Large intestine (tissue), 3 donors: ENCODE data around the gene PARD3. TPM values are rescaled to one million over a fixed set of nuclear protein-coding genes. Genes with fewer than 3 reads are reported as not detected.
"Not testable (repeated sequence)": the region's sequence is repeated elsewhere in the genome, so short reads cannot be mapped to it uniquely, and the experiment has no call there.

Experiments
- DNase-seq, 2 donors: peaks; one replicate each; pipeline versions ENCODE4 v3.0.0 to v3.0.0-alpha.2; 2013
- H3K27ac ChIP-seq: one replicate; pipeline ENCODE4 v1.5.1; 2013; ENCODE audit warnings: low read length
- H3K27me3 ChIP-seq: 2 replicates; pipeline ENCODE4 v1.6.1; 2013; ENCODE audit warnings: low read length; ENCODE audit not compliant: control insufficient read depth, insufficient read depth
- H3K36me3 ChIP-seq: 2 replicates; pipeline ENCODE4 v1.6.1; 2013; ENCODE audit warnings: low read length; ENCODE audit not compliant: control insufficient read depth, insufficient read depth
- H3K4me1 ChIP-seq: one replicate; pipeline ENCODE4 v1.6.1; 2013; ENCODE audit warnings: low read length; ENCODE audit not compliant: control insufficient read depth, insufficient read depth
- H3K4me3 ChIP-seq: one replicate; pipeline ENCODE4 v1.5.1; 2013; ENCODE audit warnings: low read length
- H3K9me3 ChIP-seq: one replicate; pipeline ENCODE4 v1.6.1; 2013; ENCODE audit warnings: mild to moderate bottlenecking, low read depth, low read length, moderate library complexity; ENCODE audit not compliant: control insufficient read depth
- WGBS: methylation state at CpG from one replicate; pipeline ENCODE4 v1.1.5; 2013; ENCODE audit warnings: low lambda C conversion rate; ENCODE audit not compliant: insufficient coverage; 5-methylcytosine and 5-hydroxymethylcytosine counted together
- polyA plus RNA-seq: library from polyadenylated mRNA; unstranded; fragments of 120-200 nt; gene quantifications from one replicate; pipeline ENCODE4 v1.2.1, GENCODE V29; 2013

Gene PARD3
- polyA plus RNA-seq, 1 donor, result 25.5 TPM

DNA sequence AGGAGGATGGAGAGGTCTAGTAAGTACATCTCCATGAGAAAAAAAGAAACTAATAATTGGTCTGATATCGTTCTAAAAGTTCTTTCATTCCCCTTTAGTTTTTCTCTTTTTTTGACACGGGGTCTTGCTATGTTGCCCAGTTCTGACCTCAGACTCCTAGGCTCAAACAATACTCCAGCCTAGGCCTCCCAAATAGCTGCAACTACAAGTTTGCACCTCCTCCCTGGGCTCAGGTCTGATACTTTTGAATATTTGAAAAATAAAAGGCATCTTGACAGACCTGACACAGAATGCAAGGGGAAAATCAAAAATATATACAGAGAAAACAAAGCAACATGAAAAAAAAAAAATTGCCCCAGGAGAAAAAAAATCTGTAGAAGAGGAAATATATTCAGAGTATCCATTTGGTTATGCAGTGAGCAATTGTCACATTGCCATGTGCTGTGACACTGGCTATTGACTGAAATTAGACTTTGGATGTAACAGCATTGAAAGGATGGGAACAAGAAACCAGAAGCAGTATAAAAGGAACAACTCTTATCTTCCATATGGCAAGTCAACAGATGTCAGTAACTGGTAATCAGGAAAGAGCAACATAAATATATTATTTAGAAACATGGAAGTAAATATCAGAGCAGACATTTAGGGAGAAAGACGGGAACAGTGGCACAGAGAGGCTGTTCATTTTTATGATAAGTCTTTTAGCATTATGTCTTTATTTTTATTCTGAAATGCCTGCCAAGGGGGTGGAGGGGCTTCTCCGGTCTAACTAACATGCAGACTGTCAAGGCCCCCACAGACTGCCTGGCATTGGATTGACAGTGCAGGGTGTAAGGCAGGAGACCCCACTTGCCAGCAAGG is 408.4 kb downstream of the PARD3 start:
- H3K4me1 ChIP-seq, result no peaks in the 10 kb centered on the region
- no peaks in the 10 kb centered on the region for H3K9me3 ChIP-seq
- 80% methylated on average over 1 of the region's 4 CpGs for WGBS
- no peak for DNase-seq
- no peaks in the 10 kb centered on the region for H3K27me3 ChIP-seq
- no peak overlapping the region for H3K4me3 ChIP-seq
- no peak overlapping the region for H3K27ac ChIP-seq
- H3K36me3 ChIP-seq, result no peaks in the 10 kb centered on the region

DNA sequence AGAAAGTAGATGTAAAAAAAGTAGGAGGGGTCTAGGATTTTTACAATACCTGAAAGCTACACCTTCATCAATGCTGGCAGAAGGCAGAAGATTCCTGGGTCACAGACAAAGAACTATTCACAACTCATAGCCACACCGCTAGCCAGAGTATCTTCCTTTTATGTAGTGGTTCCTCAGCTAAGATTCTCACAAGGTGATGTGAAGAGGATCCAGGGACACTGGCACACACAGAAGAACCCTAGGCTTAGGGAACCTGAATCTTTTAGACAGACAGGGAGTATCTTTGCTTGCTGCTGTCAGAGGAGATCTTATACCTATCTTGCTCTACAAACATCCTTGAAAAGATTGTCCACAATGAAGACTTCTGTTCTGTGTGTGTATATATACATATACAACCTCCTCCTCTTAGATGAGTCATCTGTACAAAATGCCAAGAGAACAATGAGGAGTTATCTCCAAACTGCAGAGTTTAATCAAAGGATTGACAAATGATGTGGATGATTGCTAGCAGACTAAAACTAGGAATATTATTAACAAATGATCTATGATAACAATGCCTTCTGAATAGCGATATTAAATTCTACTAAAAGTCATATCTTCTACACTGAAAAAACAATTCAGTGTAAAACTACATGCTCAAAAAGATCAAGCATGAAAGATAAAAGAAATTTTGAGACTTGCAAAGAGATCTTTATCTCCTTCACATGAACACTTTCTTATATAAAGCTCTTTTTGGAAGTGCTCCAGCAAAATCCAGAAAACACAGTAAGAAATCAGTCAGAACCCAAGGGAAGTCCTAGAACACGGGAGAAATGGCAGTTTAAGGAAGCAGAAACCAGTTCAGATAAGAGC is 409.3 kb downstream of the PARD3 start:
- no peak overlapping the region for H3K4me3 ChIP-seq
- no peaks in the 10 kb centered on the region for H3K9me3 ChIP-seq
- no peaks in the 10 kb centered on the region for H3K36me3 ChIP-seq
- no peaks in the 10 kb centered on the region for H3K4me1 ChIP-seq
- H3K27ac ChIP-seq, result no peak overlapping the region
- WGBS, result 100% methylated on average over 1 of the region's 3 CpGs
- no peak for DNase-seq
- H3K27me3 ChIP-seq, result no peaks in the 10 kb centered on the region

DNA sequence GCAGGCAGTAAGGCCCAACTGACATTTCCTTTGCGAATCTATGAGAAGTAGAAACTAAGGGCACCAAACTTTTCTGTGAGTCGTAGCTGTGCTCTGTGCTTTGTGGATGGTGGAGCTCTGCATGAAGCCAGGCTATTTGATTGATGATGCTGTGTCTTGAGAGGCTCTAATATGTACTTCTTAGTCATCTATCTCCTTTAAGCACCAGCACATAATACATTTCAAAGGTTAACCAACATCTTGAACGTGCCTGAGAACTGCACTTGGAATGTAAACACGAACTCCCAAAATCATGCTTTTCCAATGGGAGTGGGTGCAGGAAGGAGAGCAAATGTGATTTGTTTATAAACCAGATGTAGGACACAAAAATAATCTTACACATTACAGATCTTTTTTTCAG is 411.6 kb downstream of the PARD3 start:
- DNase-seq, result no peak
- Histone ChIP-seq H3K4me3 (no peak overlapping the region), H3K4me1 (no peaks in the 10 kb centered on the region), H3K36me3 (peaks cover 5% of the 10 kb centered on the region), H3K27ac (no peak overlapping the region), H3K9me3 (no peaks in the 10 kb centered on the region), H3K27me3 (no peaks in the 10 kb centered on the region)
- 60% methylated on average over 1 of the region's 4 CpGs for WGBS

DNA sequence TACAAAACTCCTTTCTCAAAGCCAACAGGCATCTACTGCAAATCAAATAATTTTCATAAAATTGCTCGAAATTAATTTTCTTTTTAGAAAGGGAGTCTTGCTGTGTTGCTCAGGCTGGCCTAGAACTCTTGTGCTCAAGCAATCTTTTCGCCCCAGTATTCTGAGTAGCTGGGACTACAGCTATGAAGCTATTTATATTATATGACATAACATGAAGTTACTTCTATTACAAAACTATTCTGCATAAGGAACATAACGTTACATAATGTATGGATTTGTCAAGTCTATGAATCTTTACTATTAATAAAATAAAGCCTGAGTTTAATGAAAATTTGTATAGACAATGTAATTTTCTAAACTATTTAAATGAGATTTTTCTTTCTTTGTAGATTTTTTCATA is 415.0 kb downstream of the PARD3 start:
- H3K9me3 ChIP-seq, result no peaks in the 10 kb centered on the region
- WGBS, result 100% methylated on average over 2 of the region's 3 CpGs
- no peaks in the 10 kb centered on the region for H3K4me1 ChIP-seq
- DNase-seq, result no peak
- no peak overlapping the region for H3K27ac ChIP-seq
- H3K4me3 ChIP-seq, result no peak overlapping the region
- H3K36me3 ChIP-seq, result peaks cover 8% of the 10 kb centered on the region
- no peaks in the 10 kb centered on the region for H3K27me3 ChIP-seq

DNA sequence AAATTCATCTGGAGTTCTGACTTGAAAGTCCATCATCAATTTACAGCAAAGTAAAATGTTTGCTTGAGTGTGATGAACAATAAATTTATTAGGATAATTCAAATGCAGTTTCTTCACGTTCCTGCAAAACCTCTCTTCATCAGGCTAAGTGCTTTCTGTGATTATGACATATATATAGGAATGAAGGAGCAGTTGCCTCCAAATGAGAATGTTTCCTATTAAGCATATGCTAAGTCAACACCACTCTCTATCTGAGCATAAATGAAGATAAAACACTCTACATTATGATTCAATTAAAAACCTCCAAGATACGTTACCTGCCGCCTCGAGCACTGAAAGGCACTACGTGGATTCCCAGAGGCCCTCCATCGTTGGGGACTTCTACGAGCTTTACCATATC is 416.1 kb downstream of the PARD3 start:
- Histone ChIP-seq H3K27ac (no peak overlapping the region), H3K4me3 (no peak overlapping the region), H3K36me3 (peaks cover 8% of the 10 kb centered on the region), H3K9me3 (no peaks in the 10 kb centered on the region), H3K4me1 (no peaks in the 10 kb centered on the region), H3K27me3 (no peaks in the 10 kb centered on the region)
- WGBS, result 100% methylated on average over 1 of the region's 7 CpGs
- no peak for DNase-seq

DNA sequence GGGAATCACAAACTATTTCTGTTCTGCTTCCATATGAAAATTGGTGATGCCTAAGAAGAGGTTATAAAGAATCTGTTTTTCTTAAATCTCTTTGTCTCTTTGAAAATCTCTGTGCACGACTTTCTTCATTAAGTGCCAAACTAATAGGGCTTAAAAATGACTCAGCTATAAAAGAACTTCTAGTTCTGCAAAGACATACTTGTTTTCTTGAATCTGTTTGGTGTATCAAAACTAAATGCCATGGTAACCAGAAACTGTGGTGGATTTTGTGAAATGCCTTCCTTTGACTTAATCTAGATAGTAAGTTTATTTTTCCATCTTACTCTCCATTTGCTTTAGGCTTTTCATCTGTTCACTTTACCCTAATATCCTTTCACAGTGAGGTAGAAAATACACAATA is 417.8 kb downstream of the PARD3 start:
- H3K27ac ChIP-seq, result no peak overlapping the region
- no peak for DNase-seq
- WGBS, result 100% methylated on average over 1 of the region's 1 CpG

DNA sequence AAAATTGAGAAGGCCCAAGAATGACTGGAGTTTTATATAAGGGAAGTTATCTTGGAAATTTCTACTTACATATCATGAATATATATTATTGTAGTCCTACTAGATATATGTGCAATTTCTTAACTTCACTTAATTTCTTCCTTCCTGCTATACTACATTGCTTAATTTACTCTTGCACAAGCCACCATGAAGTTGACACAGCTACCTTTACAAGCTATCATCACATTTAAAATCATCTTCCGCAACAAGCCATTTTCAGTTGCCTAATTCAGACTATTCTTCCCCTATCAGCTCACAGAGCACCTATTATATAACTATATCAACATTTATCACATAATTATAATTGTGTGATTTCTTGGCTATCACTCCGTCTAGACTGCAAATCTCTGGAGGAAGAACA is 418.4 kb downstream of the PARD3 start:
- H3K27me3 ChIP-seq, result no peaks in the 10 kb centered on the region
- no peak overlapping the region for H3K27ac ChIP-seq
- DNase-seq, result no peak
- WGBS, result 100% methylated on average over 1 of the region's 2 CpGs
- no peaks in the 10 kb centered on the region for H3K4me1 ChIP-seq
- no peaks in the 10 kb centered on the region for H3K9me3 ChIP-seq
- no peak overlapping the region for H3K4me3 ChIP-seq
- peaks cover 8% of the 10 kb centered on the region for H3K36me3 ChIP-seq

More for the DNA sequence above, 417.8 kb downstream of the PARD3 start:
- H3K4me1 ChIP-seq, result no peaks in the 10 kb centered on the region
- H3K36me3 ChIP-seq, result peaks cover 8% of the 10 kb centered on the region
- no peaks in the 10 kb centered on the region for H3K9me3 ChIP-seq
- H3K4me3 ChIP-seq, result no peak overlapping the region
- no peaks in the 10 kb centered on the region for H3K27me3 ChIP-seq

DNA sequence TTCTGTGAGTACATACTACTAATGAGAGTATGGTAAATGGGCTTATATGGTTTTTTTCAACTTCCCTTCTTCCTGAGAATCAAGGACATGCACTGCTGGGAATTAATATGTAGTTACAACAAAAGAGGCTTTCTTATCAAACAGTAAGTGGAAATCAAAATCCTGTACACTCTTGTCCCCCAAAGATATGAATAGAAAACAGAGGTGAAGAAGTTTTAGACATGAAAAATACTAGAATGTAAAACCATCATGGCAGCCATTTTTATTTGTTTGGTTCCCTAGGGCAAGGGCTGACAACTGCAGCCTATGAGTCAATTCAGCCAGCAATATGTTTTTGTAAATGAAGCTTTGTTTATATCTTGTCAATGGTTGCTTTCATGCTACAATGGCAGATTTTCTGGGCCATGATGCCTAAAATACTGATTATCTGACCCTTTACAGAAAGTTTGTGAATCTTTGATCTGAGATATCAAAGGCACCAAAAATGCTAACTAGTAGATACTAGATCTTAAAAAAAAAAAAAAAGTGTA is 422.4 kb downstream of the PARD3 start:
- H3K4me1 ChIP-seq, result no peaks in the 10 kb centered on the region

DNA sequence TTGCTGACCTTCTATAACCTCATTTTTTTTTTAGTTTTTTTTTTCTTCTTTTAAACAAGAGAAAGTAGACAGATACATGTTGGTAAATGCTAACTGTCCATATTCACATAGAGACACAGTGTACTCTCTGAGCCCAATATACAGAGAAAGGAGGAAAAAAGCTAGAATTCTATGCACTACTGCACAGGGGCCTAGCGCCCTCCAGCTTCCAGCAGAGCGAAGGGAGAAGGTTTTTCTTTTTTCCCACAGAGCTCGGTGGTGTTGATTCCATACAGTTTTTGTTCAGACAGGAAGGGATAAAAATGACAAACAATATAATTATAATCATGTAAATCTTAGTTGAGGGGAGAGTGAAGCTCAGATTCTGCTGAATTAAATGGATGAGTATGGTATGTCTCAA is 423.9 kb downstream of the PARD3 start:
- not testable (repeated sequence) for H3K9me3 ChIP-seq, DNase-seq, H3K27ac ChIP-seq, H3K4me3 ChIP-seq, H3K36me3 ChIP-seq, H3K4me1 ChIP-seq, H3K27me3 ChIP-seq
- no CpG with 5 or more reads among the region's 3 CpGs for WGBS

More for the DNA sequence above, 422.4 kb downstream of the PARD3 start:
- H3K27me3 ChIP-seq, result no peaks in the 10 kb centered on the region
- no peak overlapping the region for H3K27ac ChIP-seq
- DNase-seq, result no peak
- no peaks in the 10 kb centered on the region for H3K9me3 ChIP-seq
- peaks cover 3% of the 10 kb centered on the region for H3K36me3 ChIP-seq
- H3K4me3 ChIP-seq, result no peak overlapping the region

DNA sequence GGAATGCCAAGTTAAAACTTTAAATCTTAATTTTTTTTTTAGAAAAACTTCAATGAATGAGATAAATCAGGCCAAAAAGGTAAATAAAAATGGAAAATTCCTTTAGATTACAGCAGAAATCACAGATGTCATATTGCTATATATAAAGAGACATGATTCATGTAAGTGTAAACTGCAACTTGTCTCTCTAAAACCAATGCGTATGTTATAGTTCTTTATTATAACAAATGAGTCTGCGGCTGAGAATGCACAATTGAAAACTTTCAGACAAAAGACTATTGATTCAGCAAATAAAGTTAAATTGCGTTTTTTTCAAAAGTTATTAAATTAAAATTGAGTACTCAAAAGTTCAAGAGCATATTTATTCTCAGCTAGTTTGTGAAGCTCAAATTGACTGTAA is 425.3 kb downstream of the PARD3 start:
- Histone ChIP-seq H3K9me3 (no peaks in the 10 kb centered on the region), H3K4me1 (no peaks in the 10 kb centered on the region), H3K27ac (no peak overlapping the region), H3K4me3 (no peak overlapping the region), H3K27me3 (no peaks in the 10 kb centered on the region), H3K36me3 (no peaks in the 10 kb centered on the region)
- DNase-seq, result no peak
- no CpG with 5 or more reads among the region's 3 CpGs for WGBS
